ENCODE data around the gene TMEM19. TPM values are rescaled to one million over a fixed set of nuclear protein-coding genes. Genes with fewer than 3 reads are reported as not detected.

The TMEM19 gene
- 19.5 TPM for polyA plus RNA-seq
- long read RNA-seq, donor 1, full-length matches to known transcripts = 8 of 16 reads
- long read RNA-seq, donor 1, partial matches to known transcripts = 8 of 16 reads
- long read RNA-seq, donor 1, other reads (novel, unspliced or antisense) = 0 of 16 reads
- long read RNA-seq, donor 2, full-length matches to known transcripts = 6 of 6 reads
- long read RNA-seq, donor 2, partial matches to known transcripts = 0 of 6 reads
- long read RNA-seq, donor 2, other reads (novel, unspliced or antisense) = 0 of 6 reads
- long read RNA-seq, donor 3 = 0 reads
- long read RNA-seq, donor 4 = 0 reads
- long read RNA-seq, donor 5, full-length matches to known transcripts = 5 of 10 reads
- long read RNA-seq, donor 5, partial matches to known transcripts = 5 of 10 reads
- long read RNA-seq, donor 5, other reads (novel, unspliced or antisense) = 0 of 10 reads
- long read RNA-seq, donor 6, full-length matches to known transcripts = 10 of 15 reads
- long read RNA-seq, donor 6, partial matches to known transcripts = 5 of 15 reads
- long read RNA-seq, donor 6, other reads (novel, unspliced or antisense) = 0 of 15 reads
- long read RNA-seq, donor 7, full-length matches to known transcripts = 9 of 9 reads
- long read RNA-seq, donor 7, partial matches to known transcripts = 0 of 9 reads
- long read RNA-seq, donor 7, other reads (novel, unspliced or antisense) = 0 of 9 reads
- long read RNA-seq, donor 8, full-length matches to known transcripts = 9 of 9 reads
- long read RNA-seq, donor 8, partial matches to known transcripts = 0 of 9 reads
- long read RNA-seq, donor 8, other reads (novel, unspliced or antisense) = 0 of 9 reads
- long read RNA-seq, donor 9, full-length matches to known transcripts = 3 of 3 reads
- long read RNA-seq, donor 9, partial matches to known transcripts = 0 of 3 reads
- long read RNA-seq, donor 9, other reads (novel, unspliced or antisense) = 0 of 3 reads
- long read RNA-seq, donor 10, full-length matches to known transcripts = 6 of 6 reads
- long read RNA-seq, donor 10, partial matches to known transcripts = 0 of 6 reads
- long read RNA-seq, donor 10, other reads (novel, unspliced or antisense) = 0 of 6 reads
- long read RNA-seq, donor 11, full-length matches to known transcripts = 4 of 4 reads
- long read RNA-seq, donor 11, partial matches to known transcripts = 0 of 4 reads
- long read RNA-seq, donor 11, other reads (novel, unspliced or antisense) = 0 of 4 reads

- peaks cover 8% of the 10 kb centered on the region for H3K4me1 ChIP-seq (ENCODE audit: control insufficient read depth, insufficient read depth, low read length)
- peak within 1 kb of the TSS; percentile 92 for H3K27ac ChIP-seq (ENCODE audit: low read length)
- DNase-seq = peak; percentile 88 to 95
- no peaks in the 10 kb centered on the region for H3K27me3 ChIP-seq (ENCODE audit: control insufficient read depth, insufficient read depth, low read length)
- no CpG with 5 or more reads among the region's 63 CpGs for whole genome bisulfite sequencing (ENCODE audit: insufficient coverage, low lambda C conversion rate)
- no peaks in the 10 kb centered on the region for H3K36me3 ChIP-seq (ENCODE audit: control insufficient read depth, insufficient read depth, low read length)
- H3K4me3 ChIP-seq (ENCODE audit: low read length) = peak within 1 kb of the TSS; percentile 55
- H3K9me3 ChIP-seq (ENCODE audit: control insufficient read depth, low read depth, low read length) = peaks cover 3% of the 10 kb centered on the region
These were observed at the start of gene TMEM19 for GRCh38 chr12:71685914-71686657. TSS of gene TMEM19 (plus strand) at chr12:71686082. CDS start at chr12:71686681, 599 bp downstream.

GRCh38 chr12:71636704-71637115 is 49.2 kb upstream of the TMEM19 start:
- Histone ChIP-seq H3K4me1 (ENCODE audit: control insufficient read depth, insufficient read depth, low read length) (no peaks in the 10 kb centered on the region), H3K36me3 (ENCODE audit: control insufficient read depth, insufficient read depth, low read length) (peaks cover 57% of the 10 kb centered on the region), H3K27ac (ENCODE audit: low read length) (no peak overlapping the region), H3K9me3 (ENCODE audit: control insufficient read depth, low read depth, low read length) (no peaks in the 10 kb centered on the region), H3K4me3 (ENCODE audit: low read length) (no peak overlapping the region), H3K27me3 (ENCODE audit: control insufficient read depth, insufficient read depth, low read length) (no peaks in the 10 kb centered on the region)
- peak; percentile 44 to 56 for DNase-seq
- 100% methylated on average over 1 of the region's 3 CpGs for WGBS (ENCODE audit: insufficient coverage, low lambda C conversion rate)

GRCh38 chr12:71638499-71638898 is 47.4 kb upstream of the TMEM19 start:
- Histone ChIP-seq H3K4me1 (ENCODE audit: control insufficient read depth, insufficient read depth, low read length) (no peaks in the 10 kb centered on the region), H3K36me3 (ENCODE audit: control insufficient read depth, insufficient read depth, low read length) (peaks cover 55% of the 10 kb centered on the region), H3K27me3 (ENCODE audit: control insufficient read depth, insufficient read depth, low read length) (no peaks in the 10 kb centered on the region), H3K27ac (ENCODE audit: low read length) (no peak overlapping the region), H3K9me3 (ENCODE audit: control insufficient read depth, low read depth, low read length) (no peaks in the 10 kb centered on the region), H3K4me3 (ENCODE audit: low read length) (no peak overlapping the region)
- no peak for DNase-seq

- H3K27ac ChIP-seq (ENCODE audit: low read length) = no peak overlapping the region
- no peaks in the 10 kb centered on the region for H3K9me3 ChIP-seq (ENCODE audit: control insufficient read depth, low read depth, low read length)
- no CpG with 5 or more reads among the region's 2 CpGs for WGBS (ENCODE audit: insufficient coverage, low lambda C conversion rate)
- H3K36me3 ChIP-seq (ENCODE audit: control insufficient read depth, insufficient read depth, low read length) = peaks cover 50% of the 10 kb centered on the region
- H3K4me3 ChIP-seq (ENCODE audit: low read length) = no peak overlapping the region
- no peak for DNase-seq
- H3K27me3 ChIP-seq (ENCODE audit: control insufficient read depth, insufficient read depth, low read length) = no peaks in the 10 kb centered on the region
- no peaks in the 10 kb centered on the region for H3K4me1 ChIP-seq (ENCODE audit: control insufficient read depth, insufficient read depth, low read length)
These were observed 46.5 kb upstream of the TMEM19 start for GRCh38 chr12:71639341-71639760.

- Histone ChIP-seq H3K4me3 (ENCODE audit: low read length) (no peak overlapping the region), H3K27ac (ENCODE audit: low read length) (no peak overlapping the region), H3K36me3 (ENCODE audit: control insufficient read depth, insufficient read depth, low read length) (peaks cover 49% of the 10 kb centered on the region), H3K27me3 (ENCODE audit: control insufficient read depth, insufficient read depth, low read length) (no peaks in the 10 kb centered on the region), H3K4me1 (ENCODE audit: control insufficient read depth, insufficient read depth, low read length) (no peaks in the 10 kb centered on the region), H3K9me3 (ENCODE audit: control insufficient read depth, low read depth, low read length) (no peaks in the 10 kb centered on the region)
- DNase-seq = no peak
- WGBS (ENCODE audit: insufficient coverage, low lambda C conversion rate) = 100% methylated on average over 1 of the region's 2 CpGs
These were observed 45.6 kb upstream of the TMEM19 start for GRCh38 chr12:71640316-71640715.

GRCh38 chr12:71641390-71641789 is 44.5 kb upstream of the TMEM19 start:
- Histone ChIP-seq H3K9me3 (ENCODE audit: control insufficient read depth, low read depth, low read length) (no peaks in the 10 kb centered on the region), H3K4me3 (ENCODE audit: low read length) (no peak overlapping the region), H3K27me3 (ENCODE audit: control insufficient read depth, insufficient read depth, low read length) (no peaks in the 10 kb centered on the region), H3K4me1 (ENCODE audit: control insufficient read depth, insufficient read depth, low read length) (no peaks in the 10 kb centered on the region), H3K27ac (ENCODE audit: low read length) (no peak overlapping the region), H3K36me3 (ENCODE audit: control insufficient read depth, insufficient read depth, low read length) (peaks cover 44% of the 10 kb centered on the region)
- 100% methylated on average over 1 of the region's 2 CpGs for WGBS (ENCODE audit: insufficient coverage, low lambda C conversion rate)
- DNase-seq = no peak

- peaks cover 48% of the 10 kb centered on the region for H3K36me3 ChIP-seq (ENCODE audit: control insufficient read depth, insufficient read depth, low read length)
- H3K9me3 ChIP-seq (ENCODE audit: control insufficient read depth, low read depth, low read length) = no peaks in the 10 kb centered on the region
- WGBS (ENCODE audit: insufficient coverage, low lambda C conversion rate) = no CpG with 5 or more reads among the region's 2 CpGs
- DNase-seq = no peak
- no peak overlapping the region for H3K27ac ChIP-seq (ENCODE audit: low read length)
- H3K27me3 ChIP-seq (ENCODE audit: control insufficient read depth, insufficient read depth, low read length) = no peaks in the 10 kb centered on the region
- no peaks in the 10 kb centered on the region for H3K4me1 ChIP-seq (ENCODE audit: control insufficient read depth, insufficient read depth, low read length)
- no peak overlapping the region for H3K4me3 ChIP-seq (ENCODE audit: low read length)
These were observed 43.6 kb upstream of the TMEM19 start for GRCh38 chr12:71642264-71642663.

- WGBS (ENCODE audit: insufficient coverage, low lambda C conversion rate) = 93% methylated on average over 3 of the region's 3 CpGs
- Histone ChIP-seq H3K4me3 (ENCODE audit: low read length) (no peak overlapping the region), H3K27ac (ENCODE audit: low read length) (no peak overlapping the region), H3K9me3 (ENCODE audit: control insufficient read depth, low read depth, low read length) (no peaks in the 10 kb centered on the region), H3K36me3 (ENCODE audit: control insufficient read depth, insufficient read depth, low read length) (peaks cover 39% of the 10 kb centered on the region), H3K4me1 (ENCODE audit: control insufficient read depth, insufficient read depth, low read length) (no peaks in the 10 kb centered on the region), H3K27me3 (ENCODE audit: control insufficient read depth, insufficient read depth, low read length) (no peaks in the 10 kb centered on the region)
- no peak for DNase-seq
These were observed 40.6 kb upstream of the TMEM19 start for GRCh38 chr12:71645268-71645667.

GRCh38 chr12:71646512-71646911 is 39.4 kb upstream of the TMEM19 start:
- Histone ChIP-seq H3K27me3 (ENCODE audit: control insufficient read depth, insufficient read depth, low read length) (no peaks in the 10 kb centered on the region), H3K4me1 (ENCODE audit: control insufficient read depth, insufficient read depth, low read length) (no peaks in the 10 kb centered on the region), H3K9me3 (ENCODE audit: control insufficient read depth, low read depth, low read length) (no peaks in the 10 kb centered on the region), H3K36me3 (ENCODE audit: control insufficient read depth, insufficient read depth, low read length) (peaks cover 36% of the 10 kb centered on the region), H3K27ac (ENCODE audit: low read length) (no peak overlapping the region), H3K4me3 (ENCODE audit: low read length) (no peak overlapping the region)
- DNase-seq = no peak
- WGBS (ENCODE audit: insufficient coverage, low lambda C conversion rate) = no CpG with 5 or more reads among the region's 3 CpGs
